Measurements from ENCODE around the gene TSEN15. TPM values are rescaled to one million over a fixed set of nuclear protein-coding genes. Genes with fewer than 3 reads are reported as not detected.

The TSEN15 gene
- total and polyA plus RNA-seq, 2 experiments from 2014 or later: 55.8 TPM

- TF ChIP-seq REST (IDR thresholded peaks at IDR 0.05; ENCODE audit: unreplicated experiment) (no peak), ZNF114 (CRISPR knock-in tag; IDR thresholded peaks at IDR 0.05) (no peak), STAT1 (IDR thresholded peaks at IDR 0.05; ENCODE audit: unreplicated experiment) (no peak), NANOG (IDR thresholded peaks at IDR 0.05; ENCODE audit: borderline replicate concordance) (no peak), CTCF (conservative IDR thresholded peaks at IDR 0.05; ENCODE audit: low read depth in 2 of 2) (no peak)
Measured at GRCh38 chr1:184052194-184052559, 647 bp downstream of the TSEN15 start (continued).

- H3K36me3 Mint-ChIP-seq (ENCODE audit: low read depth): peaks cover 33% of the 10 kb centered on the region
- H3F3A ChIP-seq (replicated peaks; ENCODE audit: low read depth): no peaks in the 10 kb centered on the region
- DNase-seq (ENCODE audit: low spot score): no peak
- H3K4me1 ChIP-seq (ENCODE audit: insufficient read depth): peaks cover 45% of the 10 kb centered on the region
- H3K4me3 Mint-ChIP-seq: peak overlapping the region; percentile 92
- peaks cover 57% of the 10 kb centered on the region for H3K4me1 Mint-ChIP-seq
- no peaks in the 10 kb centered on the region for H4K20me1 ChIP-seq (replicated peaks; ENCODE audit: insufficient read depth)
- H3K27me3 ChIP-seq (ENCODE audit: insufficient read depth): no peaks in the 10 kb centered on the region
- peak overlapping the region; percentile 83 for H3K4me2 ChIP-seq
- H2AFZ ChIP-seq: no peak overlapping the region
- ATAC-seq: no peak
- peak overlapping the region; percentile 99; the same call in 1 of the 2 replicates for H3K27ac Mint-ChIP-seq
- H3K9me2 ChIP-seq (ENCODE audit: insufficient read depth): no peaks in the 10 kb centered on the region
- peak overlapping the region; percentile 70 for H3K4me3 ChIP-seq
- no peaks in the 10 kb centered on the region; the same call in 1 of the 2 replicates for H3K36me3 ChIP-seq (ENCODE audit: insufficient read depth)
- peaks cover 12% of the 10 kb centered on the region; the same call in 1 of the 2 replicates for H3K79me2 ChIP-seq (replicated peaks; ENCODE audit: insufficient read depth)
- peaks cover 5% of the 10 kb centered on the region for H3K27me3 Mint-ChIP-seq (ENCODE audit: insufficient read depth, low read depth, poor library complexity)
- no peak overlapping the region for H3K27ac ChIP-seq (ENCODE audit: low read depth)
- peaks cover 3% of the 10 kb centered on the region; the same call in 1 of the 3 replicates for H3K9me3 Mint-ChIP-seq
- TF ChIP-seq EZH2phosphoT487 (IDR thresholded peaks at IDR 0.05; ENCODE audit: unreplicated experiment) (no peak), JUNB (IDR thresholded peaks at IDR 0.05; ENCODE audit: unreplicated experiment) (no peak), ZNF331 (CRISPR knock-in tag; IDR thresholded peaks at IDR 0.05; ENCODE audit: low read depth) (no peak), POLR2AphosphoS5 (IDR thresholded peaks at IDR 0.05; ENCODE audit: low read depth) (no peak), EZH2 (IDR thresholded peaks at IDR 0.05; ENCODE audit: low read depth, unreplicated experiment) (no peak), REST (IDR thresholded peaks at IDR 0.05; ENCODE audit: unreplicated experiment) (no peak), ZNF114 (CRISPR knock-in tag; IDR thresholded peaks at IDR 0.05) (no peak), CTCF (conservative IDR thresholded peaks at IDR 0.05; ENCODE audit: low read depth in 2 of 2) (no peak), CREB1 (CRISPR knock-in tag; IDR thresholded peaks at IDR 0.05; ENCODE audit: low read depth) (no peak)
Measured at GRCh38 chr1:184052750-184053149, 1.2 kb downstream of the TSEN15 start.

Measured in GM23338 (cell line).